GM21529 (cell line): Measurements from ENCODE around the gene SH3RF2.
"Not testable (repeated sequence)": the region's sequence is repeated elsewhere in the genome, so short reads cannot be mapped to it uniquely, and the experiment has no call there.

Source experiments
- ATAC-seq: cut with Tn5 transposase; IDR thresholded peaks from one replicate; pipeline ENCODE4 v1.9.1; 2021; ENCODE audit not compliant: unreplicated experiment

SH3RF2 gene

DNA sequence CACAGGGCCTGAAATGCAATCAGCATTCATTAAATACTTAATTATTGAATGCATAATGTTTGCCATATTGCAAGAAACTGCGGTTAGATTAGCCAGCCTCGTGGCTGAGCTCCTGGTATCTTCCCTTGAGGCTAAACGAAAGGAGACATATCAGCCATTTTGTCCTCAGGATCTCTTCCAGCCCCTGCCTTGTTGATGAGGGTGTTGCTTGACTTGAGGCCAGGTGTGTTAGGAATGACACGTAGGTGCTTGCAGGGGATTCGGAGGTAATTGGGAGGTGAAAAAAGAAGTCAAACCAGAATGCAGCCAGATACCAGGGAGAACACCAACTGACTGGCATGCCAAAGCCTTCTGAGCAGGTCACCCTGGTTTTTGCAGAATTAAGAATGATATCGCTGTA is 12.5 kb downstream of the SH3RF2 start:
- ATAC-seq = no peak

DNA sequence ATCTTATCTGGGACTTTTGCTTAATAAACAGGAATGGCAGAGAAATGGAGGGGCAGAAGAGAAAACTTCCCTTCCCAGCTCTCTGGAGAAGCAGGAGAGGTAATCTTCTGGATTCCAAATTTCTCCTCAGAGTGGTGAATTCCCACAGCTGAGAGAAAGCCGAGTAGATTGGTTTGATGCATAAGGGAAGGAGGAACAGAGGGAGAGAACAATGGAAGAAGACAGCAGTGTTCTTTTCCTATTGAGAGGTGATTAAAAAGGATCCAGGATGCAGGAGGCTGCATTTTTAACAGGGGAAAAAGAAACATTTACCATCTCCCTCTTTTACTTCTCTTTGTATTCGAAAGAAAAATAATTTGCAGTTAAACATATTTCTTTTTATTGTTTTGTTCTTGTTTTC is 13.1 kb downstream of the SH3RF2 start:
- no peak for ATAC-seq

DNA sequence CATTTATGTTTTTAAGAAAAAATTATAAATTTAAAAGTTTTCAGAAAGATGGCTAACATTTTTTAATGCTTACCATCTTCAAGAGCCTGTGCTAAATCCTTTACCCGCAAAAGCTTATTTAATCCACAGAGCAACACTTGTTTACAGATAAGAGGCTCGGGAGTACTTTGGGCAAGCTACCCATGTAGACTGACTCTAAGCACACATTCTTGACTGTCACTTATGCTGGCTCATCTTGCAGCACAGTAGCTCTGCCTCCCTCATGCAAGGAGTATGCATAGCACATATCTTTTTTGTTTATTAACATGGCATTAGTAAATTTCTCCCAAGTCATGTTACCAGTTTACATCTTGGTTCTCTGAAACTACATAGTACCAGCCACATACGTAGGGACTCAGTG is 14.7 kb downstream of the SH3RF2 start:
- ATAC-seq = no peak

DNA sequence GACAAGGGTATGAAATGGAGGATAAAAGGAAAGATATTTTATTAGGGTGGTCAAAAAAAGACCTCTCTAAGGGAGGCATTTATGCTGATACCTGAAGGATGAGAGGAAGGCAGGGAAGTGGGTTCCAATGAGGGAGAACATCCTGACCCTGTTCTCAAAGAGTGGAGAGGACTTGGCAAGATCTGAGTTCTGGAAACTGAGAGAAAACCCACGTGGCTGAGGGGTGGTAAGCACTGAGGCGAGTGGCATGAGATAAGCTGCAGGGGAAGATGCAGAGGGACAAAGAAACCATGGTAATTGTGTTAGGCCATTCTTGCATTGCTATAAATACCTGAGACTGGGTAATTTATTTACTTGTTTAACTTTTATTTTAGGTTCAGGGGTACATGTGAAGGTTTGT is 16.8 kb downstream of the SH3RF2 start:
- ATAC-seq = no peak

DNA sequence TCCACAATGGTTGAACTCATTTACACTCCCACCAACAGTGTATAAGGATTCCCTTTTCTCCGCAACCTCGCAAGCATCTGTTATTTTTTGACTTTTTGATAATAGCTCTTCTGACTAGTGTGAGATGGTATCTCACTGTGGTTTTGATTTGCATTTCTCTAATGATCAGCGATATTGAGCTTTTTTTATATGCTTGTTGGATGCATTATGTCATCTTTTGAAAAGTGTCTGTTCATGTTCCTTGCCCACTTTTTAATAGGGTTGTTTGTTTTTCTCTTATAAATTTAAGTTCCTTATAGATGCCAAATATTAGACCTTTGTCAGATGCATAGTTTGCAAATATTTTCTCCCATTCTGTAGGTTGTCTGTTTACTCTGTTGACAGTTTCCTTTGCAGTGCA is 17.8 kb downstream of the SH3RF2 start:
- ATAC-seq = not testable (repeated sequence)

DNA sequence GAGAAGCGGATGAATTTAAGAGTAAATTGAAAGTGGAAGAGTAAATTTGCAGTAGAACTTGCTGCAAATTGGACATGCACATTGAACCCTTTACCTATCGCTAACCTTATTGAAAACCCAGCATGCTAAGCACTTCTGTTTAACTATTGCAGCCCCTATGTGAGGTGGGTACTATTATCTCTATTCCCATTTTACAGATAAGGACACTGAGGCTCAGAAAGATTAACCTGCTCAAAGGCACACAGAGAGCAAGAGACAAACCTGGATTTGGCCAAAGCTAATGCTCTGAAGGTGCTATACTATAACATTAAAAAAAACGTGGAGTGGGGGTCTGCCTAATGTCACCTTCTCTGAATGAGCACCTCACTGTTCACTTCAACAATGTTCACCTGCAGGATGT is 21.0 kb downstream of the SH3RF2 start:
- ATAC-seq = no peak

DNA sequence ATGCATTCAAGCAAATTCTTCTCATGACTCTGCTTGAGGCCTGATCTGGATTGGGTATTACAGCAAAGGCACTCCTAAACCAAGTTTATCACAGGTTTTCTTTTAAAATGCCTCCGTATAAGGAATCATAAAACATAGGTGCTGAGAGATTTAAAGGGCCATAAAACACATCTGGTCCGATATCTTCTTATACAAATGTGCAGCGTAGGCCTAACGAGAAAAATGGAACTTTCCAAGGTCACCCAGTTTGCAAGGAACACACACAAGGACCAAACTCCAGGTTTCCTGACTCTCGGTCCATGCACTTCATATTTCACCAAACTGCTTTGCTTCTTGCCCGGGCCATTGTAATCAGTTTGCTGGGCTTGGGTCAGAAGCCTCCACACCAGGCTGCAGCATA is 22.1 kb downstream of the SH3RF2 start:
- ATAC-seq = no peak

DNA sequence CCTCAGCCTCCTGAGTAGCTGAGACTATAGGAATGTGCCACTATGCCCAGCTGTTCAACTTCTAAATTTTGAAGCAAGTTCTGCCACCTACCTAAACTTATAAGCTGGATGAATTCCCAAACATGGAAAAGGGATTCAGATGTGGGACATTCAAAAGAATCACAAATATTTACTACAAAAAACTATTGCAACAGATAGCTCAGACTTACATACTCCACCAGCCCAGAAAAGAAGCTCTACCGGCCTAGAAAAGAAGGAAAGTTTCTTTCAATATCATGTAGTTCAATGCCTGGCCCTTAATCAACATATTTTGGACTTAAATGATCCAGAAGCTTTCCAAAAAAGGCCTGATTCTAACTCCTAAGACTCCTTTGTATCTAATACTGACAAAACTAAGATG is 23.8 kb downstream of the SH3RF2 start:
- ATAC-seq = no peak

DNA sequence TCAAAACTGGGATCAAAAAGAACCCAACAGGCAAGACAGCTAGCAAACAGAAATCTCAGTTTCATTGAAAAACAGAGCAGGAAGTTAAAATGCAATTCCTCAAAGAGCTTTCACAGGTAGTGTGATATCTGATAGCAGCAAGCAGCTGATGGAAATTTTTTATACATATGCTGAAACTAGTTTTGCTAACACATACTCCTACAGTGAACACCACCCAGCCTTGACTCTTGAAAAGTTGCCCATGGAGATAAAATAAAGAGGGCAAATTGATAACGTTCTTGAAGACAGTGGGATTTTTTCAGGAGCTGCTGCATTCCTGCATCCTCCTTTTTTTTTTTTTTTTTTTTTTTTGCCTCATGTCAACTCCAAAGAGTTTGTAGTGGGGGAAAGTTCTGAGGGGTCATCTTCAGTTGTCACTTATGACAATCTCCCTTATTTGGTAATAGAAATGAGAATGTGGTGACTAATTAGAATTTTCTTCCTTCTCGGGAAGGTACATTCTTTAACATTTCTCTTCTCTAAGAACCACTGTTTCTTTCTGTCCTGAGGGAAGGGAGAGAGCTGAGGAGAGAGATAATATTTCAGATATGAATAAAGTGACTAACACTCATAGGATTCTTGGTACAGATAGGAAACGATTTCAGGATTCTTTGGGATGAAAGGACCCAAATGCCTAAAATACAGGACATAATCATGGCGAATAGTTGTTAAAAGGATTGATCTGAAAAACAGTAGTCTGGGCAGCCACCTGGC is 24.6 kb downstream of the SH3RF2 start:
- ATAC-seq = no peak

DNA sequence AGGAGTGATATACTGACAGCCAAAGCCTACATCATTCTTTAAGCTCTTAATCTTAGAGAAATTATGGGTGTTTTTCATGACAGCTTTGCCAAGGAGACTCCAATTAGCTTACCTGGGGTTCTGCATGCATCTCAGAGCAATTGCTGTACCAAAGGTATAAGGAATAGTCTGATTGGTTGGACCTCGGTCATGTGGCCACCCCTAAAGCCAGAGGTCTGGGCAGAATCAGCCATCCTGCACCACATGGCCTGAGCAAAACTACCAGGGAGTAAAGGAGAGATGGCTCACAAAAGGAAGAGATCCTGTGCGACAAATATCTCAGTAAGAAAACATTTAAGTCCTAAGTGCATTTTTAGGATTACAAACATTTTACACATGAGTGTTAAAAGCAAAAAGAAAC is 25.6 kb downstream of the SH3RF2 start:
- ATAC-seq = no peak

DNA sequence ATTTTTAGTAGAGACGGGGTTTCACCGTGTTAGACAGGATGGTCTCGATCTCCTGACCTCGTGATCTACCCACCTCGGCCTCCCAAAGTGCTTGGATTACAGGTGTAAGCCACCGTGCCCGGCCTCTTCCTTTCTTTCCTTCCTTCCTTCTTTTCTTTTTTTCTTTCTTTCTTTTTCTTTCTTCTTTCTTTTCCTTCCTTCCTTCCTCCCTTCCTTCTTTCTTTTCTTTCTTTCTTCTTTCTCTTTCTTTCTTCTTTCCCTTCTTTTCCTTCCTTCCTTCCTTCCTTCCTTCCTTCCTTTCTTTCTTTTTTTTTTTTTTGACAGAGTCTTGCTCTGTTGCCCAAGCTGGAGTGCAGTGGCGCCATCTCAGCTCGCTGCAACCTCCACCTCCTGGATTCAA is 27.6 kb downstream of the SH3RF2 start:
- not testable (repeated sequence) for ATAC-seq

DNA sequence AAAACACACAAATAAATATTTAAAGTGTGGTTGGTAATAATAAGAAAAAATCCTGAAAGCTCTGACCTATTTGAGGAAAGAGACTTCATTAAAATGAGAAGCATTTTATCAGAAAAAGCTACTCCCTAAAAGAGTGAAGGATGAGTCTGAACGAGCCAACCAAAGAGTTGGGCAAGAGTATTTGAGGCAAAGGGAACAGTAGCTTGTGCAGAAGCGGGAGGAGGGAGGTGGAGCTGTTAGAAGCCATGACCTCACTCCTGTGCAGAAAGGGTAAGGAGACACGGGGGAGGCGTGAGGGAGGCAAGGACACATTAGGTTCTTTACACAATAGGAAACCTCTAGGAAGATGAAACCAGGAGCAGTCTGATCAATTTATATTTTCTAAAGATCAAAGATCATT is 29.4 kb downstream of the SH3RF2 start:
- no peak for ATAC-seq

DNA sequence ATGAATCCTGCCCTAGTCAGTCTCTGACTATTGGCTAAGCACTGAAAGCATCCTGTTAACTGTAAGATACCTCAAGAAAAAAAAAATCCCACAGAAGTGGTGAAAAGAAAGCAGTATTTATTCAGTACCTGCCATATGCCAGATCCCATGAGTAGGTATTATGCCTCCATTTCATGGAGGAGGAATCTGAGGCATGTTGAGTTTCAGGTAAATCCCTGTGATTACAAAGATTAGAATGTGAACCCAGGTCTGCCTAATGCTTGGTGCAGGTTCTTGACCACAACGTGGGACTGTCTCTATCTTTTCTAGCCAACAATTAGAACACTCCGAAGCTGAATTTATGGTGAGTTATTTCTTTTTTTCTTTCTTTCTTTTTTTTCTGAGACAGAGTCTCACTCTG is 30.9 kb downstream of the SH3RF2 start:
- ATAC-seq = no peak

DNA sequence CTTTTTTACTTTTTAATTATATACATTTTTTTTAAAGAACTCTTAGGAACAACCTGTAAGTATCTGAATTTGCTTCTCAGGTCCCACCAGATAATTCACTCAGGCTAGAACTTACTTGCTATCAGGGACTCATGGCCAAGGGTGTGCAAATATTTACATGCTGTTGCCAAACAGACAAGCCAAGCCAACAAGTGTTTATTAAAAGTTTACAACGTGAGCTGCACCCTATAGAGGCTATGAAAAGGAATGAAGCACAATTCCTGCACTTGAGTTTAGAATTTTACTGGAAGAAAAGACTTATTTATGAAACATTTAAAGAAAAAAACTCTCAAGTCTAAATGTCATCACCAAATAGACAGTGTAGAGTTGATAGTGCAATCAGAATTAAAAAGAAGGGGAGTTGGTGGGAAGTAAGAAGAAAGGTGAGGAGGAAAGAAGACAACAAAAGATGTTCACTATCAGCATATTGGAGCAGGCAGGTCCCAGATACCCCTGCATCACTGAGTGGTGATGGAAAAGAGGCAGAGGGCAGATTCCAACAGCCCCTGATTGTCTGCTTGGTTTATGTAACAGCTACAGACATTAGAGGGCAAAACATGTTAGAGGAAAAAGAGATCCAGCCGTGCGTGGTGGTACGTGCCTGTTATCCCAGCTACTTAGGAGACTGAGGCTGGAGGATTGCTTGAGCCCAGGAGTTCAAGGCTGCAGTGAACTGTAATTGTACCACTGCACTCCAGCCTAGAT is 32.8 kb downstream of the SH3RF2 start:
- no peak for ATAC-seq

DNA sequence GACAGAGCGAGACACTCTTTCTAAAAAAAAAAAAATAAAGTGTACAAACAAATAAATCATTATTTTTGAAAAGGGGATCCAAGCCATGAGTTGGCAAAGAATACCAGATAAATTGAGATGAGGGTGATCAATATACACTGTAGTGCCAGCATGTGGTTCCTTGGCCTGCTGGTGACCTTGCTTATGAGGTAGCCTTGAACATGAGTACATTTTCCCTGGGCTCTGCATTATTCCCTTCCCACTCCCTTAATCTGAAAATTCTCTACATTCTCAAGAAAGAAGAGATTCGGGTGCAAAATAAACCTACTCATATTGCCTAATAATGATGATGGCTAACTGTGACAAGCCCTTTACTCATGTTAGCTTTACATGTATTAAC is 33.3 kb downstream of the SH3RF2 start:
- ATAC-seq = no peak

DNA sequence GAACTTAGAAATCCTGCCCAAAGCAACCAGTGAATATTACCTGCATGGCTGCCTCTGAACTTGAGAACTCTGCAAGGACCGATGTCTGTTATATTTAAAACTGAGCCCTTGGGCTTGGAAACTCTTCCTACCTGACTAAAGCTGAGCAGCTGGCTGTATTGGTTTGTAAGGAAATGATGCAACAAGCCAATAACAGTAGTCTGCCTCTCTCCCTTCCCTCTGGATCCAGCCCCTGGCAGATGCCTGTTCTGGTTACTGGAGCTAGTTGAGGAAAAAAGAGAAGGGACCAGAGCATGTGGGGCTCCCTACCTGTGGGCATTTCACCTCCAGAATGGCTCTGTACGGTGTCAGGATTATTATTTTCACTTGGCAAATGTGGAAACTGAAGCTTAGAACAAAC is 34.7 kb downstream of the SH3RF2 start:
- ATAC-seq = no peak

DNA sequence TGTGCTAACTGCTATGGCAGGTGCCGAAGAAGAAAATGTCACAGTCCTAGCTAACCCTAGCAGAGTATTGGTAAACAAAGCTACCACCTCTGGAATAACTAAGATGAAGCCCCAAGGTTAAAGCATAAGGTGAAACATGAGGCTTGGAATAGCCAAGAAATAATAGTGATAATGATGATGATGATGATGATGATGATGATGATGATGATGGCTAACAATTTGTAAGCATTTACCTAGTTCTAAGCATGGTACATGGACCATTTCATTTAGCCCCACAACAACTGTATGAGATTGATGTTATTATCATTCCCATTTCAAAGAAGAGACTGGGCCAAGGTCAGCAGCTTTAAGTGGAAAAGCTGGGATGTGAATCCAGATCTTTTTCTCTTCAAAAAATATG is 35.3 kb downstream of the SH3RF2 start:
- no peak for ATAC-seq

DNA sequence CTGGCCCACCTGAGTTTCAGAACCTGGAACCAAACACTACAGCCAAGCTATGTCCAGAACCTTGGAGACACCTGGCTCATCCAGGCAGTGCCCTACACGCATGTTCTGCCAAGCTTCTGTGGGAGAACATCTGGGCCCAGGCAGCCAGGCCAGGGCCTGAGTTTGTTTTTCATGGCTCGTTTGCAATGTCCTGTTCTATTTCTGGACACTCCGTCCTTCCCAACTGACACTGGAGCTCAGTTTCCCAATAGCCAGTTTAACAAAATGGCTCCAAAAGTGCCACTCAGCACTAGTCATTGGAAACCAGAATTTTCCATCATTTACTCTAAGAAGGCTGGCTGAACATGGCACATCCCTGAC is 38.6 kb downstream of the SH3RF2 start:
- no peak for ATAC-seq

DNA sequence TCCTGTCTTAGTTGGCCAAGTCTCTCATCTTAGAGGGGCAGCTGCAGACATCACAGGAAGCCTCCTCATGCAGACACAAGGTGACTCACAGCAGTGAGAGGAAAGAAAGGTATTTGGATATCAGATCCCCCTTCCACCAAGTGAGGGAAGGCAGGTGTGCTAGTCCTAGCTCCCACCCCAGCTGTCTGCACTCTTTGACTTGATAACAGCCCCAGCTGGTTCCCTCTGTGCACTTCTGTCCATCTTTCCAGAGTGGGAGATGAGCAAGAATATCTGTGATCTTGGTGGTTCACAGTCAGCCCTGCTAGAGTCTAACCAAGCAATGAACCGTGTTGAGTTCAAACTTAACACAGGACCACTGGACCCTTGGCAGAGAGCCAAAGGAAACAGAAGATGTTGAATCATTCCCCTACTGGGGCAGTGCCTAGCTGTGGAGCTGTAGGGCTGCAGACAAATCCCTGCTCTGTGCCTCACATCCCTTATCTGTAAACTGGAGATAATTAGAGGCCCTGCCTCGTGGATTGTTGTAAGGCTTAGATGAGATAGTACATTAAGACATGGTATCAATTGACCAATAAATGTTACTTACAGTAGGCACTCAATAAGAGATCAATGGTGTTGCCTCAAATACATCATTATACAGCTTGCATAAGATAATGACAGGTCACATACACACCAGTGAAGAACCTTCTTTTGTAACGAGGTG is 39.1 kb downstream of the SH3RF2 start:
- peak; percentile 49 for ATAC-seq

DNA sequence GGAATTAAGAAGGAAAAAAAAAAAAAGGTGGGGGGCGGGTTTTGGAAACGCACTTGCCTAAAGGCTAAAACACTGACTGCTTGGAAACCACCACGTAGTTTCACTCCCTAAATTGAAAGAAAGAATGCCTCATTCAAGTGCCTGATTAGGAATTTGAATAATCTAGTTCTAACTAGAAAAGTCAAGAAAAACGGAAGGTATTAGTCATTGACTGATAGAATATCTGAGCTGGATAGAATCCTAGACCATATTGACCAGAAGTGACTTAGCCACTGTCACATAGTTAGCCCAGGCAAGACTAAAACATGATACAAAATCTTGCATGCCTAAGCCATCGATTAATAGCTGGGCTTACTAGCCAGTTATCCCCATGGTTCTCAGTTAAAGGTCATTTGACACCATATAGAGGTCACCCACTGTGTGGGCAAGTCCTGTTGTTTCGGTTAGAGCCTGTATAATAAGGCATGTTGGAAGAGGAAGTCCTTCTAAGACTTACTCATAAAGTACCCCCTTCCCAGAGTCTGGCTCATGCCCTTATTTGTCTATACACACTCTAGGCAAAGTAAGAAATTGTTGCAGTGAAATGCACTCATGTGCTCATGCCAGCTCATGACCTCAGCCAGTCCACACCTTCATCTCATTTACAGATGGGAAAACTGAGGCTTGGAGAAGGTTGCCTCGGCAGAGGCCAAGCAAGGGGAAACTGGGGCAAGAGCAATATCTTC is 40.2 kb downstream of the SH3RF2 start:
- ATAC-seq = peak; percentile 76

DNA sequence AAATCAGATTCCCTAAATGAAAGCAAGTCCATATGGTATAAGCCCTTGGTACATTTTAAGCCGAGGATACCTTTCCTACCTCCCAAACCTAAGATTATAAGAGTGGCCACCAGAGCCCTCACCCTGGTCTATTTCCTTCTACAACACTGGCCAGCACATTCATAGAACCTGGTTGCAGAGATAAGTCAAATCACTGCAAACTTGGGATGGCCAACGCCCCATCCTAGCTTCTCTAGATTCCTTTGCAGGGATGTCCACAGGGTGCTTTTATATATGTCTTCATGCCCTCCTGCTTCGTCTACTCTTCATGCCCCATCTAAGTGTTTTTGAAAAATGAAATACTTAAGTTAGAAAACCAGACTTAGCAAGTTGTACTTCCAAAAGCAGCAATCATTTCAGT is 41.8 kb downstream of the SH3RF2 start:
- no peak for ATAC-seq

DNA sequence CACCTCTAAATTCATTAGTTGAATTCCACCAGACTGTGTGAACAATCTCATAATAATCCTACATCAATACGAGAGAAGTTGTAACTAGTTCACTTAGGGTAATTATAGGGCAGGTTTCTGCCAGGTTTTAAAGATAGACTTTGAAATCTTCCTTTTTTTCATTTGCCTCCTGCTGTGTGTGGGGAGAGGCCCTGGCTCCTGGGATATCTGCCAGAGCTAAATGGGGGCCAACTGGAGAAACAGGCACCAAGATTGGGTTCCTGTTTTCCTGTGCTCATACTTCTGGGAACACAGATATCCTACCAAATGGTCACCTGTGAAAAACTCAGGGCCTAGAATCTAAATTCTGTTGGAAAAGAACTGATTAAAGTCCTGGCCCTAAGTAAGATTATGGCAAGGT is 42.3 kb downstream of the SH3RF2 start:
- no peak for ATAC-seq
